SH-SY5Y (cell line): ENCODE results near the gene MUC5AC.

Experiments used
- GATA2 ChIP-seq: IDR thresholded peaks from 2 replicates; pipeline ENCODE4 v1.6.1; 2011; ENCODE audit warnings: mild to moderate bottlenecking, low read depth, low read length
- GATA3 ChIP-seq: IDR thresholded peaks from 2 replicates; pipeline ENCODE4 v1.6.1; 2011; ENCODE audit warnings: low read depth, mild to moderate bottlenecking, low read length, moderate library complexity

- no peak for TF ChIP-seq GATA3
- TF ChIP-seq GATA2: no peak
Observed at GRCh38 chr11:1192741-1193325, 35.1 kb downstream of the MUC5AC start.
